ENCODE data around the gene SLC47A1.
A peak's percentile ranks its signal among the peaks of the same experiment; 100 is the strongest.

Gene SLC47A1

GRCh38 chr17:19533036-19533717 is 477 bp upstream of the SLC47A1 start:
- TF ChIP-seq CTCF (IDR thresholded peaks at IDR 0.05; ENCODE audit: extremely low read depth, missing control alignments), result no peak
- DNase-seq (ENCODE audit: low spot score), result no peak

GRCh38 chr17:19534562-19535149 is 1.0 kb downstream of the SLC47A1 start:
- TF ChIP-seq CTCF (IDR thresholded peaks at IDR 0.05; ENCODE audit: extremely low read depth, missing control alignments), result no peak
- DNase-seq (ENCODE audit: low spot score), result peak; percentile 34

DNA sequence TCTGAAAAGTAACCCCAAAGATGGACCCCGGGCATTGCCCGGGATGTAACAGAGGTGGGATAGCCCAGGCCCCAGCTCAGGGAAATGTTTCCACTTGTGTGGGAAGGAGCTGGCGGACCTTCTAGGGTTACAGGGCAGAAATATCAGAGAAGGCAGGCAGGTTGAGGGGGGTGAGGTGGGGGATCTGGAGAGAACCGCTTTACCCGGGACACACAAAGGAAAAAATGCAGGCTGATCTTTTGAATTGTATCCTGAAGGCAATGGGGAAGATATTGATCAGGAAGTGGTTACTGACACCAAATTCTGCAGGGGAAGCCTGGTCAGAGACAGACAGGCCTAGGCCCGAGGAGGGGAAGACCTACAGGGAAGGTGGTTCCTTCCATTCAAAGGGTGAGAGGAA is 3.5 kb downstream of the SLC47A1 start:
- no peak for TF ChIP-seq CTCF (IDR thresholded peaks at IDR 0.05; ENCODE audit: extremely low read depth, missing control alignments)
- DNase-seq (ENCODE audit: low spot score), result no peak

- TF ChIP-seq CTCF (IDR thresholded peaks at IDR 0.05; ENCODE audit: extremely low read depth, missing control alignments), result no peak
- DNase-seq (ENCODE audit: low spot score), result no peak
These were observed 4.7 kb downstream of the SLC47A1 start for GRCh38 chr17:19538095-19539039.

GRCh38 chr17:19539040-19539399 is 5.4 kb downstream of the SLC47A1 start:
- DNase-seq (ENCODE audit: low spot score), result no peak
- TF ChIP-seq CTCF (IDR thresholded peaks at IDR 0.05; ENCODE audit: extremely low read depth, missing control alignments), result no peak

DNA sequence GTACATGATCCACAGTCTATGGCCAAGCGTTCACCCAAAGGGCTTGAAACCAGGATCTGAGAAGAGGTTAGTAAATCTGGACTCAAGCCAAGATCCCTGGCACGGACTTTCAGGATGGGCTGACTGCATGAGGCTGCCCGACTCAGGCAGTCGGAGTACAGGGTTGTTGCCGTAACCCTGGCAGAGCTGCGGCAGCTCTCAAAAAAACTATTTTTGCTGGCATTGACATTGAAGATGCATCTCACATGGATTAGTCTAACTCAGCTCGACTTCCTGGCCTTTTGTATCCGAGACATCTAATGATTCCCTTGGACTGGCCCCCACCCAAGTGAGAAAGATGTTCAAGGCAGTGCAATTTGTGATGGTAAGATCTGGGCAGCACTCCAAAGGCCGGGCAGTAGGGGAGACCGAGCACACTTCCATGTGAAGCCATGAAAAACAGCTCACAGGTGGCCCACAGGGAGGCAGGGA is 6.2 kb downstream of the SLC47A1 start:
- DNase-seq (ENCODE audit: low spot score), result no peak
- TF ChIP-seq CTCF (IDR thresholded peaks at IDR 0.05; ENCODE audit: extremely low read depth, missing control alignments), result no peak
